Measurements from ENCODE around the gene PTX4.

PTX4 gene

GRCh38 chr16:1531638-1531910 is 42.8 kb upstream of the PTX4 start:
- no peak for DNase-seq
- no peak overlapping the region for H2AFZ ChIP-seq (ENCODE audit: low read length)
- H3K9me2 ChIP-seq (replicated peaks; ENCODE audit: insufficient read depth, low read length), result no peaks in the 10 kb centered on the region
- no peaks in the 10 kb centered on the region for H3K36me3 ChIP-seq (replicated peaks; ENCODE audit: insufficient read depth, low read length)
- no peaks in the 10 kb centered on the region for H3F3A ChIP-seq (ENCODE audit: insufficient read depth, low read length)
- no peaks in the 10 kb centered on the region for H3K79me2 ChIP-seq (ENCODE audit: low read length)
- H3K27me3 ChIP-seq (replicated peaks; ENCODE audit: insufficient read depth, low read length), result peaks cover 96% of the 10 kb centered on the region
- no peaks in the 10 kb centered on the region for H3K9me3 ChIP-seq (replicated peaks; ENCODE audit: insufficient read depth, low read length)
- no peak overlapping the region for H3K4me2 ChIP-seq (ENCODE audit: low read depth, low read length)
- TF ChIP-seq EZH2phosphoT487 (IDR thresholded peaks at IDR 0.05; ENCODE audit: low read length) (no peak), EZH2 (optimal IDR thresholded peaks at IDR 0.05; ENCODE audit: low read depth, low read length) (no peak), CTCF (IDR thresholded peaks at IDR 0.05; ENCODE audit: low read length) (no peak)
- H3K4me3 ChIP-seq (ENCODE audit: low read length), result no peak overlapping the region
- H4K20me1 ChIP-seq (ENCODE audit: insufficient read depth, low read length), result no peaks in the 10 kb centered on the region
- H3K27ac ChIP-seq (ENCODE audit: low read length), result no peak overlapping the region
- no peaks in the 10 kb centered on the region for H3K4me1 ChIP-seq (ENCODE audit: low read length)
- H3K9ac ChIP-seq (ENCODE audit: low read length), result no peak overlapping the region

GRCh38 chr16:1530883-1531637 is 42.3 kb upstream of the PTX4 start:
- Histone ChIP-seq H3K9me3 (replicated peaks; ENCODE audit: insufficient read depth, low read length) (no peaks in the 10 kb centered on the region), H3K79me2 (ENCODE audit: low read length) (no peaks in the 10 kb centered on the region), H3K36me3 (replicated peaks; ENCODE audit: insufficient read depth, low read length) (no peaks in the 10 kb centered on the region), H3K4me1 (ENCODE audit: low read length) (no peaks in the 10 kb centered on the region), H3K9ac (ENCODE audit: low read length) (no peak overlapping the region), H3K4me3 (ENCODE audit: low read length) (no peak overlapping the region), H4K20me1 (ENCODE audit: insufficient read depth, low read length) (no peaks in the 10 kb centered on the region), H3K4me2 (ENCODE audit: low read depth, low read length) (no peak overlapping the region), H3K9me2 (replicated peaks; ENCODE audit: insufficient read depth, low read length) (no peaks in the 10 kb centered on the region), H3F3A (ENCODE audit: insufficient read depth, low read length) (no peaks in the 10 kb centered on the region), H2AFZ (ENCODE audit: low read length) (no peak overlapping the region), H3K27ac (ENCODE audit: low read length) (no peak overlapping the region), H3K27me3 (replicated peaks; ENCODE audit: insufficient read depth, low read length) (peaks cover 93% of the 10 kb centered on the region)
- DNase-seq, result no peak
- no peak for TF ChIP-seq CTCF (IDR thresholded peaks at IDR 0.05; ENCODE audit: low read length)
- no peak for TF ChIP-seq EZH2 (optimal IDR thresholded peaks at IDR 0.05; ENCODE audit: low read depth, low read length)

- no peaks in the 10 kb centered on the region for H4K20me1 ChIP-seq (ENCODE audit: insufficient read depth, low read length)
- no peak overlapping the region for H3K9ac ChIP-seq (ENCODE audit: low read length)
- no peak for DNase-seq
- H3K27me3 ChIP-seq (replicated peaks; ENCODE audit: insufficient read depth, low read length), result peaks cover 92% of the 10 kb centered on the region
- H3K9me2 ChIP-seq (replicated peaks; ENCODE audit: insufficient read depth, low read length), result no peaks in the 10 kb centered on the region
- H3K4me3 ChIP-seq (ENCODE audit: low read length), result no peak overlapping the region
- H3K9me3 ChIP-seq (replicated peaks; ENCODE audit: insufficient read depth, low read length), result no peaks in the 10 kb centered on the region
- H3K4me1 ChIP-seq (ENCODE audit: low read length), result no peaks in the 10 kb centered on the region
- no peak overlapping the region for H3K27ac ChIP-seq (ENCODE audit: low read length)
- H3K4me2 ChIP-seq (ENCODE audit: low read depth, low read length), result no peak overlapping the region
- no peaks in the 10 kb centered on the region for H3K36me3 ChIP-seq (replicated peaks; ENCODE audit: insufficient read depth, low read length)
- no peak overlapping the region for H2AFZ ChIP-seq (ENCODE audit: low read length)
- no peaks in the 10 kb centered on the region for H3F3A ChIP-seq (ENCODE audit: insufficient read depth, low read length)
- TF ChIP-seq EZH2phosphoT487 (IDR thresholded peaks at IDR 0.05; ENCODE audit: low read length), result no peak
- no peak for TF ChIP-seq EZH2 (optimal IDR thresholded peaks at IDR 0.05; ENCODE audit: low read depth, low read length)
- no peak for TF ChIP-seq CTCF (IDR thresholded peaks at IDR 0.05; ENCODE audit: low read length)
- no peaks in the 10 kb centered on the region for H3K79me2 ChIP-seq (ENCODE audit: low read length)
Measured at GRCh38 chr16:1530349-1530882, 41.7 kb upstream of the PTX4 start.

All from MM.1S (cell line).